CD4-positive, alpha-beta T cell treated with Interleukin-6 at 100 ng/mL for 8 hours (primary cell): ENCODE measurements around the gene CFAP299.

ENCODE experiments used
- DNase-seq: peaks from one replicate; pipeline ENCODE4 v3.0.0-alpha.2; 2020; ENCODE audit warnings: mixed read lengths, low spot score

Gene CFAP299

DNA sequence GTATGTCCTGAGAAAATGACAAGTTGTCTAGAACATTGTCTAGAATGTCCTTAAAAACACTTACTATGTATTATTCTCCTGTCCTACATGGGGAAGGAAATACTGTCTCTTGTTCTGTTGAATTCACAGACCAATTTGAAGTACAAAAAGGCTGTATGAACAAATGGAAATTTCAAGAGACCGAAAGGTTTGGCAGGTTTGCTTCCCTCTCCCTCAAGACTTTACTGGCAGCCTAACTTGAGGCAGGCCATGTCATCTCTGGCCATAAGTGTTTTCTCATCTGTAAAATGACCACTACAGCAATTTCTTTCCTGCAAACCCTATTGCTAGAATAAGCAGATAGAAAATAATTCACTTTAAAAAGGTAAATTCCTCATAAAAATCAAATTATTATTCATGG is 503.8 kb downstream of the CFAP299 start:
- DNase-seq = no peak

DNA sequence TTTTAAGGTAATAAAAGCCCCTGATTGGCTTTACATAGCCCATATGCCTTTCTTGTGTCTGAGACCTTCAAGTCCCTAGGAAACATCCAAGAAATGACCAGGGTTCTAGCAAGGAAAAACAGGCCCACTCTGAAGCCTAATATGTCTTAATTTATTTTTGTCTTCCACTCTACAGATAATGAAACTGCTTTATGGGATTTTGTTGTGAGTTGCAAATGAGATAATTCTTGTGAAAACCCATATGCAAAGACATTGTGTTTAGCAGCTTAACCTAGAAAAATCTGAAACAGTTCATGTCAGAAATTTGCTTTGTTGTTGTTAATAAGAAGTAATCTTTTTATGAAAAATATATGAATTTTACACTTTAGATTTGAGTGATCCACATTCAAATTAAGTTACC is 504.3 kb downstream of the CFAP299 start:
- DNase-seq = no peak

DNA sequence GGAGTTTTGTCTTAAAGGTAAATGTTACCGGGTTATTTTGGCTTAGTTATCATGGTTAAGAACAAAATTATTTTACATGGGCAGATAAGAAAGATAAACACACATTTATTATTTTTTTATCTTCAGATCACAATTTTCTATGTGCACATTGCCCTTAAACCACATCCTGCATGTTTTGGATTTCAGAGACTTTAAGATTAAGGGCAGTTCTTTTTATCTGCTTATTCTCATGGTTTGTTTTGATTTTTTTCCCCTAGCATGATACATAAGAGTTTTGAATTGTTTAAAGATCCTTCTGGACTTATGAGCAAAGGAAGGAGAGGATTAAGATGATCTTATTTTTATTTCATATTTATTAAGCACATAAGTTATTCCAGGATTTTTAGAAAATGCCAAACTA is 504.9 kb downstream of the CFAP299 start:
- DNase-seq = no peak

DNA sequence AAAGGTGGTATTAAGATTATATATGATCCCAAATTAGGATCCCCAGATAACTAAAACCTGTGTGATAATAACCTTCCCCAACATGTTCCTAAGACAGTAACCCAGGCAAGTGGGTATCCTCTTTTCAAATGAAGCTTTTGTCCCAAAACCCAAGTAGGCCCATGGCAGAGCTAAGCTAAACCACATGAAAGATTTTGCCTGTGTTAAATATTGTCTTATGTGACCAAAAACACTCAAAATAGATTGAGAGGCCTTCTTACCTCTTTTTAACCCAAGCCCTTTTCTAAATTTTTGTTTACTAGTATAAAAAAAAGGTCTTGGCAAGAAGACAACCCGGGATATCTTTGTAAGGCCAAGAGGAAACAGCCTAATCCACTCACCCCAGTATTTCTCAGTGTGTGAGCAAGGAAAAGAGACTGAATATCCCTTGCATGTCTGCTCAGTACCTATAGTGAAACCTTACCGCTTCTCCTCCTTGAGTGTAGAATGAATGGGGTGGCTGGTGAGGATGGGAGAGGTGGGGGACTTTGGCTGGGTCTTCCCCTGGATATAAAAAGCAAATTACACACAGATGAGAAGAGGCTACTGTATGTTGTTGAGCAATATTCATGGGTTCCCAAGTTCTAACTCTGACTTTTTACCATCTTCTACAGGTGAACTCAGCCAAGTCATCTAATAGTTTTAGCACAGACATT is 506.2 kb downstream of the CFAP299 start:
- no peak for DNase-seq

DNA sequence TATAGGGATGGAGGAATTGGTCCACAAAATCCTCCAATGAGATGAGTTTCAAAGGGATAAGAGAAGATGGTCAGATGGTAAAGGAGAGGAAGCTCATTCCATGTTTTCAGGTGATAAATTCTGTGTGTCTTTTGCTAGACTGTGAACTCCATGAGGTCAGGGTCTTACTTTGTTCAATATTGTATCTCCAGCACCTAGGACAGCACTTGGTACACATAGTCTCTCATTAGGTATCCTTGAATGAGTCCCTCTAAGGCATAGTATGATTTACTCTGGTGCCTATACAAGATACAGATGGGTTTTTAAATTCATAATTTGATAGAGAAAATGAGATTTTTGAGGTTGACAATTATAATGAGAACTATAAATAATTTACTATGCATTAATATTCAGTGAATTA is 510.7 kb downstream of the CFAP299 start:
- no peak for DNase-seq

DNA sequence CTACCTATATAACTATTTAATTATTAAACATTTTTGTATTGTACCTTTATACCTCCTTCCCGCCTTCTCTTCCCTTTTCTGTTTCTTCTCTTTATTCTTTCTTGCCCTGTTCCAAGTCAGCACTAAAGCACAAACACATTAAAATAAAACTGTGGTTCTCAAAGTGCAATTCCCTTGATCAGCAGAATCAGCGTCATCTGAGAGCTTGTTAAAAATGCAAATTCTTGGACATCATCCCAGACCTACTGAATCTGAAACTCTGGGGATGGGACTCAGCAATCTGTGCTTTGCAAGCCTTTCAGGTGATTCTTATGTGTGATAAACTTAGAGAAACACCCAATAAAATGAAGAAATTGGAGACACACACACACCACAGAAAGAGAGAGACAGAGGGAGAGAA is 516.5 kb downstream of the CFAP299 start:
- DNase-seq = no peak

DNA sequence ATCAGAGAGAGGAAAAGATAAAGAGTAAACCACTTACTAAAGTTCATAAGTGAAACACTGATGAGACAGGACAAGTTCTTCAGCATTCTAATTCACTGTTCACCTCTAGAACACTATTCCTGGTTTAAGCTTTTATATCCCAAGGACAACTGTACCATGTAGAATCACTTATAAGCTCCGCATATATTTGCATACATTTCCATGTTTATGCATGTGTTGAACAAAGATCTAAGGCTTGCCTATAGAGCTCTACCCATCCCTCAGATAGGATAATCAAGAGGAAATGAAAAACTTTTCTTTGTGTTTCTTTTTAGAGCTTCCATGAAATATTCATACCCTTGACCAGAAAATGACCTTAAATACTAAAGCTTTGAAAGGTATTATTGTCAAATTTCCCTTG is 538.0 kb downstream of the CFAP299 start:
- DNase-seq = no peak

DNA sequence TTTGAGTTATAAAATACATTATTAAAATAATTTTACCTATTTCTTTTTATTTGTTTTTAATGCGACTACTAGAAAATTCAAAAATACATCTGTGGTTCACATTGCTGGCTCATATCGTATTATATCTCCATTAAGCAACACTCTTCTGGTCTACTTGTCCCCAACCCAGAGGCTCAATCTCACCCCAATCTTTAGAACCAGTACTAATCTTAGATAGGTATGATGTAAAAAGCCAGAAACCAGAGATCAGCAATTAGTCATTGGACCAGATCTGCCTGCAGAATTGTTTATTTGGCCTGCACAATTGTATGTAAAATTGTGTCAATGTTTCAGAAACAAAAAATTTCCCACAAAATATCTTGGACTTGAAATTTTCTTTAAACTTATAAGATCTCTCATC is 539.4 kb downstream of the CFAP299 start:
- DNase-seq = no peak

DNA sequence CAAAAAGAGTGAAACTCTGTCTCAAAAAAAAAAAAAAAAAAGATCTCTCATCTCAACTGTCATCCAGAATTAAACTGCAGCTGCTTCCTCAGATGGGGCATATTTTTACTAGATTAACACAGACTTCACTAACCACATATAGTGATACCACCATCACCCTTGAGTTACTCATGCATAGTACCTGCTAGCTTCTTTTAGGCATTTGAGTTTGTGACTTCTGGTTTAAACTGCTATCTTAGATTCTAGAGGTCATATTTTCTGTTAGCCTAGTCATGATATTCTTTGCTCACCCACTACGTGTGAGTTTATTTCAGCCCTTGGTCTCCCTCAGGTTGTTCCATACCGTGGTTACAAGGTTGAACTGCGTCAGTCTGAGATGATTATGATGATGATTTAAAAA is 540.1 kb downstream of the CFAP299 start:
- DNase-seq = no peak

DNA sequence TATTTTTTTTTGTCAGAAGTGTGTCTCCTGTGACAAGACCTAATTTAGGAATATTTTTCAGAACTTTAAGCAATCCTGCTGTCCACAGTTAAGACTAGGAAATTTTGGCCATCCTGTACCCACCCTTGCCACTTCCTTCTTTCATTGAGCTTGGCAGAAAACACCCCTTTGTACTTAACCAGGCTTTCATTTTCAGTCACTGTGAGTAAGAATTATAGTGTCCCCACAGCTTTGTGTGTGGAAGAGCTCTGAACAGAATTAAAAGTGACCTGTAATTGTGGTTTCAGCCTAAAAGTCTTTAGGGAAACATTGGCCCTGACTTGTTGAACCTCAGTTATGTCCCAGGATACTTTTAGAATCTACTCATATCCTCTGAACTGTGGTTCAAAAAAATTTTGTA is 541.3 kb downstream of the CFAP299 start:
- DNase-seq = no peak

DNA sequence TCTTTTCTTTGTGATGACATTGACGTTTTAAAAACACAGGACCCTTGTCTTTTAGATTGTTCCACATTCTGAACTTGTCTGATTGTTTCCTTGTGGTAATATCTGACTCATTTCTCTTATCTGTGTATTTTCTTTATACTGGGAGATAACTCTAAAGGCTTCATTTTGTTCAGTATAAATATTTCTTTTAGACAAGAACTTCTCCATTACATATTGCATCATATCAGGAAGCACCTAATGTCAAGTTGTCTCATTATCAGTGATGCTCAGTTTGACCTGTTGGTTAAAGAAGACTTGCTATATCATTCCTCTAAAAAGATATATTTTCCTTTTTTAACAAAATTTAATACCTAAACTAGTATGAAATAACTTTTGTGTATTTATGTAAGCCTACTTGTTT is 542.7 kb downstream of the CFAP299 start:
- DNase-seq = no peak

DNA sequence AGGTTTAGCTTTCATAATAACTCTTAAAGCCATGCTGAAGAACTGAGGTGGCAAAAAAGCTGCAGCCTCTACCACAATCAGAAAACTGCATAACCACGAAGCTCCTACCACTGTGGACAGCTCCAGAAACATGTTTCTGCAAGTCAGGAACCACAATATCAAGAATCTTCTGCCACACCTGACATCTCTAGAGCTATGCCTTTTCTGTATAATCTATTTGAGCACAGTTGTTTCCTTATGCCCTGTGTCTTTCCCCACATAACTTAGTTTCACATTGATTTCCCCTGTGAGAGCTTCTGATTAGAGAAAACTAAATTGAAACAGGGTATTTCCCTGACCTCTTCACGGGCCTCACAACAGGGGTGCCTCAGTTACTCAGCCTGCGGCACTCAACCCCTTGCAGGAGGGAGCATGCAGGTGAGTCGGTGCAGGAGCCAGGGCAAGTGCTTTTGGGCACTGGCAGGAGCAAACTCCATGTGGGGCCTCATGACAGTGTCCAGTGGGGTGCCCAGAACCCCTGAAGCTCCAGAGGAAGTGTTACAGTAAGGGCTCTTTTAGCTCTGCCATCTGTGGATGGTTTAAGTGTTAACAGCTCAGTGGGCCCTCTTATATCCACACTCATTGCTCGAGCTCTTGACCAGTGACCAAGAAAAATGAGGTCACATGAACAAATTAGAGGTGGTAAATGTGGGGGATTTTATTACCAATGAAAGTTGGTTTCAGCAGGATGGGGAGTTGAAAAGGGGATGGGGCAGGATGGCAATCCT is 562.2 kb downstream of the CFAP299 start:
- DNase-seq = no peak

DNA sequence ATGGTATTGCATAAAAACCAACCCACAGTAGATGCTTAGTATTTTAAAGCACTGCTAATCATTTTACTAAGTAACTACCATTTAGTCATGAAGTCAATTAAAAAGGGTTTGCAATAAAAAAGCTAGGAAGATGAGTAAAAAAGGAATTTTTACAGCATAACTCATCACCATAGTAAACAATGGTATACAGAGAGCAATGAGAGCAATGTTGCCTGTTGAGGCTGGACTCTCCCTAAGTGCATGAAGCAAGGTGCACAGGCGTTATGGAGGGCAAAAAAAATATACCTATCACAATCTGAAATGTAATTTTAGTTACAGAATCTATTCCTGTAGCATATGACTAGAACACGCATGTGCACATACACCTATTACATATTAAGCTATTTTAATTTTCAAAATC is 565.4 kb downstream of the CFAP299 start:
- no peak for DNase-seq

DNA sequence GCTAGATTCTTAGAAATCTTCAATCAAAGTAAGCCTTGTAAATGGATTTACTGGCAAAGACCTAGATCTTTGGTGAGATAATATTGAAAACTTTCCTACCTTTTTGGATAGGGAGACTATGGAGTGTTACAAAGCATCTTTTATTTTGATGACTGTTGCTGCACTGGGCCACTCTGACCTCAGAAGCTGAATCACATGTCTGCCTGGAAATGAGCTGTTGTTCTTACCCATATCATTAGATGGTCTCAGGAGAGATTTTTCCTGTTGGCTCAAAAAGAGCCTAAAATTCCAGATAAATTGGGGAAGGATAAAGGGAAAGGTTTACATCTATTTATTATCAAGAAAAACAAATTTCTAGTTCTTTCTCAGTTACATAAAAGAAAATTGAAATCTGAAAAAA is 567.5 kb downstream of the CFAP299 start:
- DNase-seq = no peak

DNA sequence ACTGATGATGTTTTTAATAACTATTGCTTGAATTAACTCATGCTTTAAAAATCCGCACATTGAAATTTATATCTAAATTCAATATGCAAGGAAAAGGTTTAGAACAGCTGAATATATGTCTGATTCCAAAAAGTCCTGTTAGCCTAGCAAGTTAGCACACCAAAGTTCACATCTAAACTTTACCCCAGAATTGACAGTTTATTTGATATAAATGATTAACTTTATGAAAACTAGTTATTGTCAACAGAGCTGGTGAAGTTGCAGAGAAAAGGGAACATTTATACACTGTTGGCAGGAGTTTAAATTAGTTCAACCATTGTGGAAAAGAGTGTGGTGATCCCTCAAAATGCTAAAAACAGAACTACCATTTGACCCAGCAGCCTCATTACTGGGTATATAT is 574.4 kb downstream of the CFAP299 start:
- no peak for DNase-seq

DNA sequence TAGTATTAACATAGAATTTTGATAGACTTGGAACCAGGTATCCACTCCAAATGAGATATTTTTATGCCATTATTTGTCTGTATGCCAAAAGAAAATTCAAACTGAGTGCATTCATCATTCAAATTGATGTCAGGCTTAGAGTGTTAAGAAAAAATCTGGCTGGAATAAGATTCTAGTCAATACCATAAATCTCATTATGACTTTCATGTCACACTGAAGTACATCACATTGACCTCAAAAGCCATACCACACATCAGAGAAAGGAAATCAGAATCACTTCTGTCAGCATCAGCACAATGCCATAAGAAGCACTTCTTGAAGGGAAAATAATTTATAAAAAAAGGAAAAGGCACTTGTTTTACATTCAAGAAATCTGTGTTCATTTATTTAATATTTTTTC is 575.9 kb downstream of the CFAP299 start:
- no peak for DNase-seq

DNA sequence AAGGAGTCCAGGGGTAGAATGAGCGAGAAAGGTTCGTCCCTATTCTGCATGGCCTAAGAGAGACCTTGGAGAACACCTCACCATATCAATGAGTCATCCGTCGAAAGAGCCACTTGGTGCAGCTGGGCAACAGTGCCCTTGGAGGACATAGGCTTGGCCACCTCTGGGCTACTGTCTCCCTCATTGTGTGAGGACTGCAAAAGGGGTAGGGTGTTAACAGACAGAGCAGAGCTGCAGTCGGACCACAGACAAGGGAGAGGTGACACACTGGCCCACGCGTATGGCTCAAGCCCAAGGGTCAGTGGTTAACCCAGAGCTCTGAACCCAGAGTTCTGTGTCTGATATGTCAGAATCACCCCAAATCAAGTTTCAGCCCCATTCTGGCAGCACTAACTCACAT is 576.8 kb downstream of the CFAP299 start:
- DNase-seq = no peak

DNA sequence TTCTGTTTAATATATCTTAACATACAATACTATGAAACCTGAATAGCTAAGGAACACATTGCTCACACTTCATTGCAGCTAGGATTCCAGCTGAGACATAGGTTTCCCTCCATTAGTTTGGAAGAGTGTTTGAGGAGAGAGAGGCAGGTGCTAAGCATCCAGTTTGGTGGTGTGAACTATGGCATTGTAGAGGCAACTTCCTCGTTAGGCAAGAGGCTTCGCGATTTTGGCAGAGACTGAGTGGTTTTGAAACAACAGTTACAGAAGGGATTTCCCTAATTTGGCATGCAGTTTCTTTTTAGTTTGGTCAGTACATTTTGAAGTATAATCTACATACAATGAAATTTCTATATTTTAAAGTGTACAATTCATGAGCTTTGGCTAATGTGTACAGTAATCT is 577.9 kb downstream of the CFAP299 start:
- no peak for DNase-seq

DNA sequence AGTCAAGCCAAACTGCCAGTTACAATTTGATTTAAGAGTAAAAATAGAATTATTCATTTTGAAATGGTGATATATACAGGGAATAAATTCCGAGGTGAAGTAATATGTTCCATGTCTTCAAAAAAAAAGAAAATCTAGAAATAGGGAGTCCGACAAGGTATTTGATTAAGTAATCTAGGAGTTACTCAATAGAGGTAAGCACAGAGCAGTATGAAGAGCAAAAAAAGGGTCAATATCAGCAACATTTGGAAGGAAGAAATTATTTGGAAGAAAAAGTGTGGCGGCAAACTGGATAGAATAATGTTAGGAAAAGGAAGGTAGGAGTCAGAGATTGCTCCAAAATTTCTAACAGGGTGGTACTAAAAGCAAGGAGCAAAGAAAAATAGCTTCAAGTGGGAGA is 581.2 kb downstream of the CFAP299 start:
- DNase-seq = no peak

DNA sequence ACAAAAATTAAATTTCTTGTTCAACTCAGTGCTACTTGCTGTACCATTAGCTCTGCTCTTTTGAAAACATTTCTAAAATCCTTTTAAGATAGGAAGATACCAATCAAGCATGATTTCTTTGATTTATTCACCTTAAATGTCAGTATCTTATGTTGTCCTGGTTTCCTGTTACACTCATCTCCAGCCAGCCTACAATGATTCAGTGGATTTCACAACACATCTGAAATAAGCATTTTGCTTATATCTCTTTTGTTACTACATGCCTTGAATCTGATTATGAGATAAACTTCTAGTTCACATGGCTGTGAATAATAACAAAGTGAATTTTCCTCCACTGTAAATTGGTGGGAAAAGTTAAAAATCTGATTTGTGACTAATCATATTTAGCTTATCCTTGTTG is 582.5 kb downstream of the CFAP299 start:
- DNase-seq = no peak

DNA sequence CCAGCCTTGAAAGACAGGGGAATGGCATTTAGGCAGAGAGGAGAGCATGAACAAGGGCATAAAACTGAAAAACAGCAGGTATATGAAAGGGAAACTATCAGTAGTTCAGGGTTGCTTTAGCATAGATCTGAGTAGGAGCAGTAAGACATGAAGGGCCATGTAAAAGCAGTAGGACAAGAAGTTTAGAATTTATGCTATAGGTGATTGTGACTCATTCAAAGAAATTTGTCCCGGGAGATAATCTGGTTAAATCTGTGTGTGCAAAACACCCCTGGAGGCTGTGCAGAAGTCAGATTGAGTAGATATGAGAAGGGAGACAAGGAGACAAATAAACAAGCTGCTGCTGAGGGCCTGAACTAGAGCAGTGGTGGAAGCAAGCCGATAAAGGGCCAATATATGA is 585.9 kb downstream of the CFAP299 start:
- DNase-seq = no peak

DNA sequence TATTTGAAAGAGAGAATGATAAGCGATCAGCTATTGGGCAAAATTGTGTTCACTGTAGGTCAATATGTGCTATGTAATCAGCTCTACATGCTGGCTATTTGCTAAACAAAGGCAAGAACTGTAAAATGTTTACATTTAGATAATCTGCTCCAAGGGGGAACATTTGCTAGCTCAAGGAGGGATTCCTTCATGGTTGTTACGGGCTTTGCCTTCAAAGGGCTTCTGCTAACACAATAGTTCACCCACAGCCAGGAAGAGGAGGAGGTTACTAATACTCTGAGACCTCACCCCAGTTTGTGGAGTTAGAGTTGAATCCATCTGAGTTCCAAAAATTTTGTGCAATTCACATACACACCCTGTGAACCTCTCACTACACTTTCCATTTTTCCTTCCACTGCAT is 587.4 kb downstream of the CFAP299 start:
- DNase-seq = no peak

DNA sequence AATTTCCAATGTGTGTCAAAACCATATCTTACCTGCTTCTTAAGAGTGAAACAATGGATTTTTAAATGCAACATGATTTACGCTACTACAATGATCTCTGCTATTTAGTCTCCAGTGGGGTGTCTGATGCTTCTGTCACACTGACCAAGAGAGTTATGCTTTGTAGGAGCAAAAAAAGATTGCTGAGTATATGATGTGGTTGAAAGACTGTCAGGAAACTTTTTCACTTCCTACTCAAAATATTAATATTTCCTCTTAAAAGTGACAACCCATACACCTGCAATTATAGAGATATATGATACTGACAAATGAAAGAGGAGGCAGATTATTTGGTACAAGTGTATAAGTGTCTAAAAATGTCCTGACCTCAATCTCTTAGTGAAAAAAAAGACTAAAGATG is 589.8 kb downstream of the CFAP299 start:
- no peak for DNase-seq

DNA sequence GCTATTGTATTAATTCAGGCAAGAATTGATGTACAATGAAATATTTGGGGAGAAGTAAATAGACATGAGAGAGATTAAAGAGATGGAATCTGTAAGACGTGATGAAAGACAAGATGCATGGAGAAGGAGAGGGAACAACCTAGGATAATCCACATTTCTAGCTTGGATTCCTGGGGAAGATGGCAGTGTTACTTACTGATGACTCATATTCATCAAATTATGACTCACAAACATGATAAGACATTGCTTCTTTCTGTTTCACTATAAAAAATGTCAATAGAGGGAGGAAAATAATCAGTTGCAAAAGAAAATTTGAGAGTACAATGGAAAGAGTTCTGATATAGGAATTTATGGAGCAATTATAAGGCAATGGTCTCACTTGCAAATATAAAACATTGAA is 590.9 kb downstream of the CFAP299 start:
- DNase-seq = no peak
